MM.1S (cell line): ENCODE data around the gene RCVRN.

Experiments
- DNase-seq: peaks from one replicate; pipeline ENCODE4 v3.0.0-alpha.2; 2015
- H2AFZ ChIP-seq: fragments of 300-600 bp; sonication (generic); 2 replicates; pipeline ENCODE4 v1.6.0; 2016; ENCODE audit warnings: antibody characterized with exemption, low read length
- H3F3A ChIP-seq: fragments of 300-600 bp; sonication (generic); 2 replicates; pipeline ENCODE4 v1.6.1; 2016; ENCODE audit warnings: mild to moderate bottlenecking, antibody characterized with exemption, low read length, moderate library complexity, mixed read lengths; ENCODE audit not compliant: insufficient read depth
- H3K27ac ChIP-seq: fragments of 300-600 bp; sonication (generic); 2 replicates; pipeline ENCODE4 v1.5.1; 2016; ENCODE audit warnings: mild to moderate bottlenecking, low read length
- H3K27me3 ChIP-seq: fragments of 300-600 bp; sonication (generic); replicated peaks from 2 replicates; pipeline ENCODE4 v1.6.0; 2016; ENCODE audit warnings: low read length; ENCODE audit not compliant: insufficient read depth
- H3K36me3 ChIP-seq: fragments of 300-600 bp; sonication (generic); replicated peaks from 2 replicates; pipeline ENCODE4 v1.6.1; 2016; ENCODE audit warnings: mild to moderate bottlenecking, low read length, mixed read lengths; ENCODE audit not compliant: insufficient read depth
- H3K4me1 ChIP-seq: fragments of 300-600 bp; sonication (generic); 2 replicates; pipeline ENCODE4 v1.6.1; 2016; ENCODE audit warnings: low read length, mixed read lengths
- H3K4me2 ChIP-seq: fragments of 300-600 bp; sonication (generic); 2 replicates; pipeline ENCODE4 v1.6.0; 2016; ENCODE audit warnings: low read depth, low read length
- H3K4me3 ChIP-seq: fragments of 300-600 bp; sonication (generic); 2 replicates; pipeline ENCODE4 v1.5.1; 2016; ENCODE audit warnings: low read length, mixed read lengths
- H3K79me2 ChIP-seq: fragments of 300-600 bp; sonication (generic); 2 replicates; pipeline ENCODE4 v1.6.1; 2016; ENCODE audit warnings: mixed run types, low read length, mixed read lengths
- H3K9ac ChIP-seq: fragments of 300-600 bp; sonication (generic); 2 replicates; pipeline ENCODE4 v1.6.1; 2016; ENCODE audit warnings: low read length, mixed read lengths
- H3K9me2 ChIP-seq: fragments of 300-600 bp; sonication (generic); replicated peaks from 2 replicates; pipeline ENCODE4 v1.6.1; 2016; ENCODE audit warnings: mild to moderate bottlenecking, low read length, mixed read lengths; ENCODE audit not compliant: insufficient read depth
- H3K9me3 ChIP-seq: fragments of 300-600 bp; sonication (generic); replicated peaks from 2 replicates; pipeline ENCODE4 v1.6.1; 2016; ENCODE audit warnings: mild to moderate bottlenecking, low read length, mixed read lengths; ENCODE audit not compliant: insufficient read depth
- H4K20me1 ChIP-seq: fragments of 300-600 bp; sonication (generic); 2 replicates; pipeline ENCODE4 v1.6.1; 2016; ENCODE audit warnings: mild to moderate bottlenecking, low read length, moderate library complexity, mixed read lengths; ENCODE audit not compliant: insufficient read depth
- CTCF ChIP-seq: fragments of 300-600 bp; sonication (generic); IDR thresholded peaks from 2 replicates; pipeline ENCODE4 v1.5.1; 2016; ENCODE audit warnings: antibody characterized with exemption, low read length, mixed read lengths
- EZH2 ChIP-seq: fragments of 300-600 bp; sonication (generic); optimal IDR thresholded peaks from 2 replicates; pipeline ENCODE3; 2017; ENCODE audit warnings: low read depth, mild to moderate bottlenecking, antibody characterized with exemption, low read length, mixed read lengths
- EZH2phosphoT487 ChIP-seq: fragments of 300-600 bp; sonication (generic); IDR thresholded peaks from 2 replicates; pipeline ENCODE4 v1.6.1; 2018; ENCODE audit warnings: antibody characterized with exemption, low read length

Gene RCVRN

GRCh38 chr17:9948928-9949327 lies 43.9 kb upstream of the RCVRN start:
- no peaks in the 10 kb centered on the region for H4K20me1 ChIP-seq
- H2AFZ ChIP-seq: no peak overlapping the region
- no peaks in the 10 kb centered on the region for H3K36me3 ChIP-seq
- TF ChIP-seq CTCF (no peak), EZH2 (no peak), EZH2phosphoT487 (no peak)
- H3K9me3 ChIP-seq: no peaks in the 10 kb centered on the region
- no peaks in the 10 kb centered on the region for H3F3A ChIP-seq
- no peak overlapping the region for H3K4me2 ChIP-seq
- no peak overlapping the region for H3K4me3 ChIP-seq
- no peak for DNase-seq
- H3K9me2 ChIP-seq: no peaks in the 10 kb centered on the region
- H3K79me2 ChIP-seq: no peaks in the 10 kb centered on the region
- H3K9ac ChIP-seq: no peak overlapping the region
- no peak overlapping the region for H3K27ac ChIP-seq
- no peaks in the 10 kb centered on the region for H3K27me3 ChIP-seq
- no peaks in the 10 kb centered on the region for H3K4me1 ChIP-seq

- H3K4me3 ChIP-seq: no peak overlapping the region
- no peak for TF ChIP-seq CTCF
- no peak for TF ChIP-seq EZH2
- TF ChIP-seq EZH2phosphoT487: no peak
- H2AFZ ChIP-seq: no peak overlapping the region
- no peaks in the 10 kb centered on the region for H3K79me2 ChIP-seq
- no peaks in the 10 kb centered on the region for H3K4me1 ChIP-seq
- no peak overlapping the region for H3K9ac ChIP-seq
- H3K9me3 ChIP-seq: no peaks in the 10 kb centered on the region
- no peak for DNase-seq
- H4K20me1 ChIP-seq: no peaks in the 10 kb centered on the region
- H3K4me2 ChIP-seq: no peak overlapping the region
- H3K9me2 ChIP-seq: no peaks in the 10 kb centered on the region
- no peaks in the 10 kb centered on the region for H3F3A ChIP-seq
- no peaks in the 10 kb centered on the region for H3K27me3 ChIP-seq
- no peaks in the 10 kb centered on the region for H3K36me3 ChIP-seq
- H3K27ac ChIP-seq: no peak overlapping the region
Observed at GRCh38 chr17:9944704-9945103, 39.6 kb upstream of the RCVRN start.

- Histone ChIP-seq H2AFZ (no peak overlapping the region), H3K9me3 (no peaks in the 10 kb centered on the region), H4K20me1 (no peaks in the 10 kb centered on the region), H3K4me2 (no peak overlapping the region), H3K9ac (no peak overlapping the region), H3F3A (no peaks in the 10 kb centered on the region), H3K9me2 (no peaks in the 10 kb centered on the region), H3K4me1 (no peaks in the 10 kb centered on the region), H3K4me3 (no peak overlapping the region), H3K27ac (no peak overlapping the region), H3K79me2 (no peaks in the 10 kb centered on the region), H3K36me3 (no peaks in the 10 kb centered on the region), H3K27me3 (no peaks in the 10 kb centered on the region)
- TF ChIP-seq EZH2 (no peak), EZH2phosphoT487 (no peak), CTCF (no peak)
- no peak for DNase-seq
Observed at GRCh38 chr17:9943343-9943742, 38.3 kb upstream of the RCVRN start.

- Histone ChIP-seq H3F3A (no peaks in the 10 kb centered on the region), H3K79me2 (no peaks in the 10 kb centered on the region), H3K9me3 (no peaks in the 10 kb centered on the region), H3K9me2 (no peaks in the 10 kb centered on the region), H2AFZ (no peak overlapping the region), H3K4me3 (no peak overlapping the region), H3K4me2 (no peak overlapping the region), H3K36me3 (no peaks in the 10 kb centered on the region), H3K4me1 (no peaks in the 10 kb centered on the region), H3K27ac (no peak overlapping the region), H3K27me3 (no peaks in the 10 kb centered on the region), H3K9ac (no peak overlapping the region), H4K20me1 (no peaks in the 10 kb centered on the region)
- TF ChIP-seq EZH2: no peak
- TF ChIP-seq CTCF: no peak
- TF ChIP-seq EZH2phosphoT487: no peak
- no peak for DNase-seq
Observed at GRCh38 chr17:9942885-9943284, 37.8 kb upstream of the RCVRN start.
